ENCODE data around the gene MACC1.

The MACC1 gene

DNA sequence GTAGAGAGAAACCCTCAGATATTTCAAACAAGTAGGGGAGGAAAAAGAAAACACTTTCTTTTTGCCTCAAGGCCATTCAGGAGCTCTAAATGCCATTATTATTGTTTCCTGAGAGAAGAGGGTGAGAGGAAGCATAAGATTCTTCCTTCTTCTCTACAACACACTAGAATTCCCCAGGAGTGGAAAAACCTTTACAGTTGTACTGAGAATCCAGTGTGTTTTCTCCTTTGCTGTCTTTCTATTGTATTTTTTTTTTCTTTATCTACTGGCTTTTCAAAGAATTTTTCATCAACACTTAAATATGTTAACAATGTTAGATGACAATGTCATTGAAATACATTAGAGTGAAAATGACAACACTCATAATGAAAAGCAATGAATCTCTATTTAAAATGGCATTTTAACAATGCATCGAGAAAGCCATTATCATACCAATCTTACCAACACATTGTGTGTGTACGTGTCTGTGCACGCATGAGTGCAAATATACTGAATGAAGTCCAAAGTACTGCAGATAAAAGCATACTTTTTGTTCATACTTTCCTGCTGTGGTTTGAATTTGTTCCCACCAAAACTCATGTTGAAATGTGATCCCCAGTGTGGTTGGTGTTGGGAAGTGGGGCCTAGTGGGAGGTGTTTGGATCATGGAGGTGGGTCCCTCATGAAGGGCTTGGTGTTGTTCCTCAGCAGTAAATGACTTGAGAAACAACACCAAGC lies 24.2 kb upstream of the MACC1 start:
- peak overlapping the region; percentile 82 for H2AFZ ChIP-seq (ENCODE audit: low read length, unreplicated experiment)

DNA sequence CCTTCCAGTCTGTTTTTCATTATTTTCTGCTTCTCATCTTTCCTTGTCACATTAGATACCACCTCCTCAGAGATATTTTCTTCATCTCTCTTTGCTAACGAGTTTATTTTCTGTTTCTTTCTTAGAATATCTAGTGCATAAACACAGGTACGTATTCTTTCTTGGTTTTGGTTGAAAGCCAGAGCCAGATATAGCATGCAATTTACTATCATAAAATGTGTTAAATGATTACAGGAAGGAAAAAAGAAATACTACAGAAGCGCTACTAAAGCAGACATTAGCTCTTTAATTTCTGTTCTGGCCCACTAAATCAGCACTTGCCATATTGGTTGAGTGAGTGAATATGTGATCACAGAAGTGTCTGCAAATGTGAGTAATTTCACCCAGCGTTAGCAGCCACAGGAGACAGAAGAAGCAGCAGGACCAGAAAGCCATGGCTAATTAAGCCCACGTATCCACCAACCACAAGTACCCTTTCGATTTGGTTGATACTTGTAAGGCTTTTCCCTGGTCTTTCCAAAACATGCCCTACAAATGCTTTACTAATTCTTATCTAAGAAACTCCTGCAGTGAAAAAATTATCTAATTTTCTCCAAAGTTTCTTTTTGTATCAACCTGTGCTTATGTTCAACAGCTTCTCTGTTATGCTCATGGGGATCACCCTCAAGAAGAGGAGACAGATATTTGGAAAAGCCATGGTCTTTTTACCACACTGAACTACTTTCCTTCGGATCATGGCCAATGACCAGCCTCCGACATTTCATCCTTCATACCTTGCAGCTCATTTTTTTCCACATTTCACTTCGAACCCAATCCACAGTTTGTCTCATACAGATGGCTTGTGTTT lies 23.1 kb upstream of the MACC1 start:
- no peaks in the 10 kb centered on the region for H3K36me3 ChIP-seq (ENCODE audit: insufficient read depth, low read length)
- 0 out of 2 replicates have a peak overlapping the region, but pooled peaks have one; percentile 32 for H3K4me3 ChIP-seq (ENCODE audit: low read depth, low read length)
- H2AFZ ChIP-seq (ENCODE audit: low read length, unreplicated experiment) = peak overlapping the region; percentile 82
- peaks cover 22% of the 10 kb centered on the region for H3K4me1 ChIP-seq (ENCODE audit: control insufficient read depth, insufficient read depth, low read length, unreplicated experiment)
- H3K27me3 ChIP-seq (ENCODE audit: insufficient read depth, low read length) = no peaks in the 10 kb centered on the region
- H3K79me2 ChIP-seq (ENCODE audit: control insufficient read depth, insufficient read depth, low read length, unreplicated experiment) = no peaks in the 10 kb centered on the region
- peak overlapping the region; percentile 78 for H3K27ac ChIP-seq (ENCODE audit: low read depth, low read length)

More for the DNA sequence above, 24.2 kb upstream of the MACC1 start:
- Histone ChIP-seq H3K4me1 (ENCODE audit: control insufficient read depth, insufficient read depth, low read length, unreplicated experiment) (peaks cover 22% of the 10 kb centered on the region), H3K27me3 (ENCODE audit: insufficient read depth, low read length) (no peaks in the 10 kb centered on the region), H3K4me3 (ENCODE audit: low read depth, low read length) (peak overlapping the region; percentile 32; the same call in 1 of the 2 replicates), H3K27ac (ENCODE audit: low read depth, low read length) (peak overlapping the region; percentile 78), H3K79me2 (ENCODE audit: control insufficient read depth, insufficient read depth, low read length, unreplicated experiment) (no peaks in the 10 kb centered on the region), H3K36me3 (ENCODE audit: insufficient read depth, low read length) (no peaks in the 10 kb centered on the region)

GRCh38 chr7:20238754-20239324 lies 21.7 kb upstream of the MACC1 start:
- Histone ChIP-seq H3K27me3 (ENCODE audit: insufficient read depth, low read length) (no peaks in the 10 kb centered on the region), H3K36me3 (ENCODE audit: insufficient read depth, low read length) (no peaks in the 10 kb centered on the region), H2AFZ (ENCODE audit: low read length, unreplicated experiment) (no peak overlapping the region), H3K79me2 (ENCODE audit: control insufficient read depth, insufficient read depth, low read length, unreplicated experiment) (no peaks in the 10 kb centered on the region), H3K4me1 (ENCODE audit: control insufficient read depth, insufficient read depth, low read length, unreplicated experiment) (peaks cover 22% of the 10 kb centered on the region), H3K4me3 (ENCODE audit: low read depth, low read length) (no peak overlapping the region), H3K27ac (ENCODE audit: low read depth, low read length) (no peak overlapping the region)

DNA sequence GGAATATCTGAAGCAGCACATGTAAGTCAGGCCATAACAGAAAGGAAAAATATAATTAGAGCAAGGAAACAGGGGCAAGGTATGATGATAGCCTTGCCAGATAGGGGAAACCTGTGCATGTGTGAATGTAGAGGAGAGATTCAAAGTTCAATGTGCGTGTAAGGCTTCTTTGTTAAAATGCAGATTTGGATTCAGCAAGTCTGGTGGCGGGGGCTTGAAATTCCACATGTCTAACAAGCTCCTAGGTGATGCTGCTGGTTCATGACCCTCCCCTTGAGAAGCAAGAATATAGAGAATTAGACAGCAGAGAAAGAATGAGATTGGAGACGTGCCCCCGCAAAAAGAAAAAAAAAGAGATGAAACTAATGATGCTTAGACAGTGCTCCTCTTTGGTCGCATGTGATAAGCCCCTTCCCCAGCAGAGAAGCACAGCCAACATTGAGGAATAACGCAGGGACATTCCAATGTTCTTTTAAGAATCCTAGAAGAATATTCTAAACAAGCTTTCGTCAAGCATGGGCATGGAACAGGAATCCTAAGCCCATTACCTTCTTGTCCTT lies 21.1 kb upstream of the MACC1 start:
- Histone ChIP-seq H3K4me3 (ENCODE audit: low read depth, low read length) (no peak overlapping the region), H3K27me3 (ENCODE audit: insufficient read depth, low read length) (no peaks in the 10 kb centered on the region), H3K4me1 (ENCODE audit: control insufficient read depth, insufficient read depth, low read length, unreplicated experiment) (peaks cover 22% of the 10 kb centered on the region), H2AFZ (ENCODE audit: low read length, unreplicated experiment) (no peak overlapping the region), H3K79me2 (ENCODE audit: control insufficient read depth, insufficient read depth, low read length, unreplicated experiment) (no peaks in the 10 kb centered on the region), H3K27ac (ENCODE audit: low read depth, low read length) (no peak overlapping the region), H3K36me3 (ENCODE audit: insufficient read depth, low read length) (no peaks in the 10 kb centered on the region)

GRCh38 chr7:20237464-20238193 lies 20.4 kb upstream of the MACC1 start:
- H3K27ac ChIP-seq (ENCODE audit: low read depth, low read length) = no peak overlapping the region
- H3K4me3 ChIP-seq (ENCODE audit: low read depth, low read length) = no peak overlapping the region
- H3K79me2 ChIP-seq (ENCODE audit: control insufficient read depth, insufficient read depth, low read length, unreplicated experiment) = no peaks in the 10 kb centered on the region
- peaks cover 22% of the 10 kb centered on the region for H3K4me1 ChIP-seq (ENCODE audit: control insufficient read depth, insufficient read depth, low read length, unreplicated experiment)
- no peak overlapping the region for H2AFZ ChIP-seq (ENCODE audit: low read length, unreplicated experiment)
- no peaks in the 10 kb centered on the region for H3K27me3 ChIP-seq (ENCODE audit: insufficient read depth, low read length)
- H3K36me3 ChIP-seq (ENCODE audit: insufficient read depth, low read length) = no peaks in the 10 kb centered on the region

GRCh38 chr7:20236790-20237189 lies 19.6 kb upstream of the MACC1 start:
- H3K79me2 ChIP-seq (ENCODE audit: control insufficient read depth, insufficient read depth, low read length, unreplicated experiment) = no peaks in the 10 kb centered on the region
- no peaks in the 10 kb centered on the region for H3K27me3 ChIP-seq (ENCODE audit: insufficient read depth, low read length)
- H3K27ac ChIP-seq (ENCODE audit: low read depth, low read length) = no peak overlapping the region
- peaks cover 19% of the 10 kb centered on the region for H3K4me1 ChIP-seq (ENCODE audit: control insufficient read depth, insufficient read depth, low read length, unreplicated experiment)
- no peaks in the 10 kb centered on the region for H3K36me3 ChIP-seq (ENCODE audit: insufficient read depth, low read length)
- H3K4me3 ChIP-seq (ENCODE audit: low read depth, low read length) = no peak overlapping the region
- H2AFZ ChIP-seq (ENCODE audit: low read length, unreplicated experiment) = no peak overlapping the region

DNA sequence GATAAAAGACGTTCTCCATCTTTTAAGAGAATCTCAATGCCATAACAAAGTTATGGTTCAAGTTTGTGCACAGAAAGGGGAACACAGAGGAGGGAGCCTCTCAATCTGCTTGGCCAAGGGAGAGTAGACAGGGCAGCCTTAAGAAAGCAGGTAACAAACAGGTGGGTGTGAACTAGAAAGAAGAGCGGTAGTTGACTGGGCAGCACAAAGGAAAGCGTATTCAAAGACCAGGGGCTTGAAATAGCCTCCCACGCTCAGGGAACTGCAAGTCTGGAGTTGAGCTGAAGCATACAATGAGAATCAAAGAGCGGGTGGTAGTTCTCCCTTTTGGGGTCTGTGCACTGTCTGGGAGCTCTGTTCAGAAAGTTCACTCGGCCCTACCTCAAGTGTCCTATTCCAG lies 18.9 kb upstream of the MACC1 start:
- H3K27ac ChIP-seq (ENCODE audit: low read depth, low read length) = no peak overlapping the region
- H3K4me1 ChIP-seq (ENCODE audit: control insufficient read depth, insufficient read depth, low read length, unreplicated experiment) = peaks cover 12% of the 10 kb centered on the region

DNA sequence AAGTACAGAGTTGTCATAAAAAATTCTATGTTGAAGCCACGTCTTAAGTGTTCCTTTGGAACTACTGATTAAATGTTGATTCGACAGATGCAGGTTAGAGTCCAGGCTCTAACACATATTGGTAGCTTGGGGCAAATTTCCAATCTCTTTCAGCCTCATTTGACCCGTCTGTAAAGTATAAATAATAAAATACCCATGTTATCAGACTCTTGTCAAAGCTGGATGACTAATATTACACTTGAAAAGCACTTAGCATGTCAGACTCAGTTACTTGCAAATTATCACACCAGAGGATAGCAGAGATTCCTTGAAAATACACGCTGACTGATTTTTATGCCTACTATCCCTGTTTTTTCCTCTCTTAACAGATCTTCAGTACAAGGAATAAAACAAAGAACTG lies 18.1 kb upstream of the MACC1 start:
- Histone ChIP-seq H3K79me2 (ENCODE audit: control insufficient read depth, insufficient read depth, low read length, unreplicated experiment) (no peaks in the 10 kb centered on the region), H3K36me3 (ENCODE audit: insufficient read depth, low read length) (no peaks in the 10 kb centered on the region), H3K4me1 (ENCODE audit: control insufficient read depth, insufficient read depth, low read length, unreplicated experiment) (peaks cover 11% of the 10 kb centered on the region), H3K4me3 (ENCODE audit: low read depth, low read length) (no peak overlapping the region), H3K27ac (ENCODE audit: low read depth, low read length) (no peak overlapping the region), H2AFZ (ENCODE audit: low read length, unreplicated experiment) (no peak overlapping the region), H3K27me3 (ENCODE audit: insufficient read depth, low read length) (no peaks in the 10 kb centered on the region)

More for the DNA sequence above, 18.9 kb upstream of the MACC1 start:
- Histone ChIP-seq H3K27me3 (ENCODE audit: insufficient read depth, low read length) (no peaks in the 10 kb centered on the region), H3K36me3 (ENCODE audit: insufficient read depth, low read length) (no peaks in the 10 kb centered on the region), H3K79me2 (ENCODE audit: control insufficient read depth, insufficient read depth, low read length, unreplicated experiment) (no peaks in the 10 kb centered on the region), H3K4me3 (ENCODE audit: low read depth, low read length) (no peak overlapping the region), H2AFZ (ENCODE audit: low read length, unreplicated experiment) (no peak overlapping the region)

- H3K27me3 ChIP-seq (ENCODE audit: insufficient read depth, low read length) = no peaks in the 10 kb centered on the region
- H3K27ac ChIP-seq (ENCODE audit: low read depth, low read length) = no peak overlapping the region
- no peaks in the 10 kb centered on the region for H3K36me3 ChIP-seq (ENCODE audit: insufficient read depth, low read length)
- H2AFZ ChIP-seq (ENCODE audit: low read length, unreplicated experiment) = no peak overlapping the region
- peaks cover 25% of the 10 kb centered on the region for H3K4me1 ChIP-seq (ENCODE audit: control insufficient read depth, insufficient read depth, low read length, unreplicated experiment)
- H3K79me2 ChIP-seq (ENCODE audit: control insufficient read depth, insufficient read depth, low read length, unreplicated experiment) = no peaks in the 10 kb centered on the region
- H3K4me3 ChIP-seq (ENCODE audit: low read depth, low read length) = no peak overlapping the region
These were observed 16.2 kb upstream of the MACC1 start for GRCh38 chr7:20233362-20233761.

GRCh38 chr7:20232848-20233247 lies 15.7 kb upstream of the MACC1 start:
- no peak overlapping the region for H3K4me3 ChIP-seq (ENCODE audit: low read depth, low read length)
- no peaks in the 10 kb centered on the region for H3K36me3 ChIP-seq (ENCODE audit: insufficient read depth, low read length)
- peaks cover 25% of the 10 kb centered on the region for H3K4me1 ChIP-seq (ENCODE audit: control insufficient read depth, insufficient read depth, low read length, unreplicated experiment)
- H2AFZ ChIP-seq (ENCODE audit: low read length, unreplicated experiment) = no peak overlapping the region
- no peaks in the 10 kb centered on the region for H3K79me2 ChIP-seq (ENCODE audit: control insufficient read depth, insufficient read depth, low read length, unreplicated experiment)
- no peaks in the 10 kb centered on the region for H3K27me3 ChIP-seq (ENCODE audit: insufficient read depth, low read length)
- H3K27ac ChIP-seq (ENCODE audit: low read depth, low read length) = no peak overlapping the region

All from ACC112 (cell line).